Fibroblast of mammary gland (primary cell): ENCODE measurements around the gene SORCS2.

ENCODE experiments used
- DNase-seq: peaks from one replicate; pipeline ENCODE4 v3.0.0-alpha.2; 2010; ENCODE audit warnings: low read depth
- H3K4me3 ChIP-seq: 2 replicates; pipeline ENCODE4 v1.5.1; 2011; ENCODE audit warnings: low read depth, mild to moderate bottlenecking, low read length, moderate library complexity; ENCODE audit not compliant: control insufficient read depth
- CTCF ChIP-seq: conservative IDR thresholded peaks from 2 replicates; pipeline ENCODE4 v1.5.1; 2011; ENCODE audit warnings: low read depth, low read length, inconsistent platforms; ENCODE audit not compliant: control insufficient read depth, insufficient read depth

SORCS2 gene

GRCh38 chr4:7327341-7327885 is 135.1 kb downstream of the SORCS2 start:
- no peak for TF ChIP-seq CTCF
- no peak overlapping the region for H3K4me3 ChIP-seq
- DNase-seq = no peak

DNA sequence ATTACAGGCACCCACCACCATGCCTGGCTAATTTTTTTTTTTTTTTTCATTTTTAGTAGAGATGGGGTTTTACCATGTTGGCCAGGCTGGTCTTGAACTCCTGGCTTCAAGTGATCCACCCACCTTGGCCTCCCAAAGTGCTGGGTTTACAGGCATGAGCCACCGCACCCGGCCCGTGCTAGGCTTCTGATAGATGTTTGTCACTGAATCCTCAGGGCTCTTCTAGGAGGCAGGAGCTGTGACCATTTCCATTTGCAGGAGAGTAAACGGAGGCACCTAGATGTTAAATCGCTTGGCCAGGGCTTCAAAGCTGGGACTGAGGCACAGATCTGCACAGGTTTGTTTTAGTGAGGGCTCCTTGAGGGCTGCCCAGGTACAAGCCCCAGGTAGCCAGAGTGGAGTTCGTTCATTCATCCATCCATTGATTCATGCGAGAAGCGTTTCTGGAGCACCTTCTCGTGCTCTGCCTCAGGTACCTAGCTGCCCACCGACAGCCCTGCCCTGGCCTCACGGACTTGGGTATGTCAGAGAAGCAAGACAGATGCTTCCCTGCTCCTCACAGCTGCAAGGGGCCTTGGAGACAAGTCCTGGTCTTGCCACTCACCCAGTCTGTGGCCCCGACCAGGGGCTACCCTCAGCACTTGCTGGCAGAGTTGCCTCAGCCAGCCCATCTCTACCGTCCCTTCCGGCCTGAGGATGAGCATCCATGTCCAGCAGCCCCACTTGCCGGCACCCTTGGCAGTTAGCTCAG is 136.0 kb downstream of the SORCS2 start:
- no peak for TF ChIP-seq CTCF
- no peak overlapping the region for H3K4me3 ChIP-seq
- DNase-seq = no peak

DNA sequence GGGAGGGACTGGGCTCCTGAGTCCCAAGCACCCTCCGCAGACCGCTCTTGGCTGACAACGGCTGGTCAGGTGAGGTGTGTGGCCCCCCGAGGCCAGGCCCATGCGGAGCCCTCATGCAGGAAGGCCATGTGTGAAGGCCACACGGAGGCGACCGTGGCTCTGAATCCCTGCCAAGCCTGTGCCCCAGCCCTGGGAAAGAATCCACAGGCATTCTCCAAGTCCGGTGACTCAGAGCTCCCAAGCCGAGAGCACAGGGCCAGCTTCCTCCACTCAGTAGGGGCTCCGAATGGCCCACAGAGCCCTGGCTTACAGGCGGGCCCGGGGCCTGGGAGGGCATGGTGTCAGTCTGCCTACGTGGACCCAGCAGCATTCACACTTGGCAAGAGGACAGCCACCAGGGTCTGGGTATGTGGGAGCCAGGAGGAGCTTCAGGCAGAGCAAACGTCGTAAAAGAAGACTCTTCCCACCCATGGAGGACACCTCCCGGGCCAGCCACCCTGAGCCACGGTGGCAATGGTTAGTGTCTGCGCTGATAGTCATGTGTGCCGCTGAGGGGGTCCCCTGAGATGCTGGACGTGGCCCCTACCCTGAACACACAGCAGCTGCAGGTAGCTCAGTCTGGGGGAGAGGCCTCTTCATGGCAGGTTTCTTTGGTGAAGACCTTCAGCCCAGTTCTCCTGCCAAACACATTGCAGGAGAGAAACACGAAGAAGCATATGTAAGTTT is 136.7 kb downstream of the SORCS2 start:
- DNase-seq = peak; percentile 27
- H3K4me3 ChIP-seq = no peak overlapping the region
- TF ChIP-seq CTCF = no peak

GRCh38 chr4:7330031-7330596 is 137.8 kb downstream of the SORCS2 start:
- no peak for TF ChIP-seq CTCF
- DNase-seq = no peak
- H3K4me3 ChIP-seq = no peak overlapping the region

- H3K4me3 ChIP-seq = no peak overlapping the region
- no peak for TF ChIP-seq CTCF
- no peak for DNase-seq
These were observed 138.7 kb downstream of the SORCS2 start for GRCh38 chr4:7330811-7331681.

DNA sequence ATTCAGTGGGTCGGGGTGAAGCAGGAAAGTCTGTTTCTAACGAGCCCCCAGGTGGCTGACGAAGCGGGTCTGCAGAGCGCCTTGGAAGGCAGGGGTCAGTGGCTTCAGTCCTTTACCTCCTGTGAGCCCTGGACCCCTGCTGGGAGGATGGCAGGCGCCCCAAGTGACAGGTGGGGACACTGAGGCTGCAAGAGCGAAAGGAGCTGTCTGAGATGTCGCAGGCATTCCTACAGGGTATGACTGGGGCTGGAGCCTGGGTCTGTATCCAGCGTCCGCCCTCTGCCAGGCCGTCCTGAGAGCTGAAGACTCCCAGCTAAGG is 139.3 kb downstream of the SORCS2 start:
- no peak for TF ChIP-seq CTCF
- DNase-seq = no peak
- no peak overlapping the region for H3K4me3 ChIP-seq
